HL-60 (cell line): Measurements from ENCODE around the gene CDH23.

Source experiments
- DNase-seq, 2 experiments: peaks; one replicate each; pipeline ENCODE4 v3.0.0-alpha.2; 2010 to 2020; ENCODE audit warnings: low read depth in 1 of 2, low spot score in 1 of 2
- H3K27ac ChIP-seq: fragments of 250-450 bp; sonication (Bioruptor Pico); replicated peaks from 2 replicates; pipeline ENCODE4 v1.5.1; 2020; ENCODE audit warnings: mild to moderate bottlenecking, moderate library complexity
- H3K27me3 ChIP-seq: fragments of 250-450 bp; sonication (Bioruptor Pico); 2 replicates; pipeline ENCODE4 v1.5.1; 2021; ENCODE audit warnings: mild to moderate bottlenecking, moderate library complexity; ENCODE audit not compliant: insufficient read depth, poor library complexity, severe bottlenecking
- H3K4me3 ChIP-seq: replicated peaks from 2 replicates; pipeline ENCODE4 v1.5.1; 2011; ENCODE audit warnings: mild to moderate bottlenecking, control low read depth, low read length; ENCODE audit not compliant: insufficient read depth
- CTCF ChIP-seq: IDR thresholded peaks from one replicate; pipeline ENCODE4 v1.5.1; 2011; ENCODE audit warnings: low read length, control low read depth, inconsistent platforms; ENCODE audit not compliant: insufficient read depth
- GABPA ChIP-seq: IDR thresholded peaks from 2 replicates; pipeline ENCODE4 v1.6.1; 2012; ENCODE audit warnings: low read depth
- POLR2AphosphoS5 ChIP-seq: IDR thresholded peaks from 2 replicates; pipeline ENCODE4 v1.6.1; 2012; ENCODE audit warnings: low read depth
- REST ChIP-seq: IDR thresholded peaks from 2 replicates; pipeline ENCODE4 v1.6.1; 2012; ENCODE audit warnings: low read depth; ENCODE audit not compliant: insufficient replicate concordance
- SPI1 ChIP-seq: IDR thresholded peaks from 2 replicates; pipeline ENCODE4 v1.6.1; 2012; ENCODE audit warnings: low read depth, mild to moderate bottlenecking, borderline replicate concordance

CDH23 gene

GRCh38 chr10:71362141-71362540 lies 34.6 kb upstream of the CDH23 start:
- TF ChIP-seq POLR2AphosphoS5 (no peak), REST (no peak), GABPA (no peak), CTCF (no peak), SPI1 (no peak)
- H3K27ac ChIP-seq = no peak overlapping the region
- no peak overlapping the region for H3K4me3 ChIP-seq
- no peak for DNase-seq
- H3K27me3 ChIP-seq = no peaks in the 10 kb centered on the region

GRCh38 chr10:71363936-71364335 lies 32.8 kb upstream of the CDH23 start:
- Histone ChIP-seq H3K27me3 (no peaks in the 10 kb centered on the region), H3K4me3 (no peak overlapping the region), H3K27ac (peak overlapping the region; percentile 67)
- TF ChIP-seq SPI1 (no peak), POLR2AphosphoS5 (no peak), GABPA (no peak), REST (no peak), CTCF (no peak)
- DNase-seq = no peak

- Histone ChIP-seq H3K27ac (peak overlapping the region; percentile 67), H3K4me3 (no peak overlapping the region), H3K27me3 (no peaks in the 10 kb centered on the region)
- DNase-seq = no peak
- no peak for TF ChIP-seq CTCF
- TF ChIP-seq GABPA = no peak
- no peak for TF ChIP-seq POLR2AphosphoS5
- TF ChIP-seq SPI1 = no peak
- no peak for TF ChIP-seq REST
These were observed 31.4 kb upstream of the CDH23 start for GRCh38 chr10:71365366-71365765.
